ENCODE measurements around the gene MFSD6. TPM values are rescaled to one million over a fixed set of nuclear protein-coding genes. Genes with fewer than 3 reads are reported as not detected.

The MFSD6 gene
- polyA plus RNA-seq, 1 donor from 2014 or later = 10.4 TPM

DNA sequence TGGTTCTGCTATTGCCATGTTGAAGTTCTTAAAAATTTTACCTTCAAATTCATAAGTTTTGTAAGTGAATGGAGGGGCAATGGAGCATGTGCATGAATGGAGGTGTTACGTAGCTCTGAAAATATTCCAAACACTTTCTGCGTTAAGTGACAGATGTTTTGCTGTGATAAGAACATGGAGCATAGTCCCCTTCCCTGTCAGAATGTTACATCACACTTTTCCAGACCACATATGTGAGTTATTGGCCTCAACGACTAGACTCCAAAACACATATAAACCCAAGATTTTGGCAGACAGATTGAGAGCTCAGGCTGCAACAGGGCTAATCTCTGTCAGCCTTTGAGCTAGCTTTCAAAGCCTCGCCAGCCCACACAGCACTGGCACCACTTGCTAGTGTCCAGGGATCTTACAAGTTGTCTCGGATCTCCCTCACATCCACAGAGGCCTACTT lies 27.2 kb upstream of the MFSD6 start:
- no peaks in the 10 kb centered on the region for H3K36me3 Mint-ChIP-seq
- H3K27me3 Mint-ChIP-seq = peaks cover 3% of the 10 kb centered on the region

DNA sequence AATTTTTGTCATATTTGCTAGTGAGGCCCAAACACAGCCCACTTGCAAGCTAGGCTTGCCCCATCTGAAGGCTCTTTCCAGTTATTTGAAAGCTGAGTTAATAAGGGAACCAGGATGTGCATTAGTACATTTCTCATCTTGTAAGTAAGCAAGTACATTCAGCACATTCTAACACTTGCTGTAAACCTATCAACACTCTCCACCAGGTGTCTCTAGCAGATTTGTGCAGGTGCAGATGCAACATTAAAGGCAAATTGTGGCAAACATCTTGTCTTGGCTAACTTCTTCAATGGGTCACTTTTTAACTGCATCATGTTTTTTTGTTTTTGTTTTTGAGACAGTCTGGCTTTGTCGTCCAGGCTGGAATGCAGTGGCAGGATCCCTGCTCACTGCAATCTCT lies 25.3 kb upstream of the MFSD6 start:
- Mint-ChIP-seq H3K4me3 (no peak overlapping the region), H3K27me3 (peaks cover 3% of the 10 kb centered on the region), H3K9me3 (peaks cover 0 to 2% (median 0%) of the 10 kb centered on the region in 3 donors), H3K27ac (no peak overlapping the region), H3K4me1 (no peaks in the 10 kb centered on the region), H3K36me3 (no peaks in the 10 kb centered on the region)

More for the DNA sequence above, 27.2 kb upstream of the MFSD6 start:
- H3K4me1 Mint-ChIP-seq = no peaks in the 10 kb centered on the region
- no peak overlapping the region for H3K4me3 Mint-ChIP-seq
- H3K9me3 Mint-ChIP-seq = no peaks in the 10 kb centered on the region
- H3K27ac Mint-ChIP-seq = no peak overlapping the region

DNA sequence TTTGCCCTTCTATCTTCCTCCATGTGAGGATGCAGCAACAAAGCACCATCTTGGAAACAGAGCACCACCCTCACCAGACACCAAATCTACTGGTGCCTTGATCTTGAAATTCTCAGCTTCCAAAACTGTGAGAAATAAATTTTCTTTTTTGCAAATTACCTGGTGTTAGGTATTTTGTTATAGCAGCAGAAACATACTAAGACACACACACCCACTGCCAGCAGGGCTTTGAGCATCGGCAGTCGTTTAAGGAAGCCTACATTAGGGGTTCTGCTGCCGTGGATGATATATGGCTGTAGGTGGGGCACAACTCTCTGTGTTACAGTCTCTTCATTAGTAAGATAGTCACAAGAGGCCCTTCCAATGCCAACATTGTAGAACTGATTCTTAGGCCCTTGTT lies 20.7 kb upstream of the MFSD6 start:
- no peak overlapping the region for H3K4me3 Mint-ChIP-seq
- H3K4me1 Mint-ChIP-seq = no peaks in the 10 kb centered on the region
- no peak overlapping the region for H3K27ac Mint-ChIP-seq
- peaks cover 0 to 2% (median 0%) of the 10 kb centered on the region in 3 donors for H3K9me3 Mint-ChIP-seq
- H3K36me3 Mint-ChIP-seq = no peaks in the 10 kb centered on the region
- H3K27me3 Mint-ChIP-seq = peaks cover 4% of the 10 kb centered on the region

DNA sequence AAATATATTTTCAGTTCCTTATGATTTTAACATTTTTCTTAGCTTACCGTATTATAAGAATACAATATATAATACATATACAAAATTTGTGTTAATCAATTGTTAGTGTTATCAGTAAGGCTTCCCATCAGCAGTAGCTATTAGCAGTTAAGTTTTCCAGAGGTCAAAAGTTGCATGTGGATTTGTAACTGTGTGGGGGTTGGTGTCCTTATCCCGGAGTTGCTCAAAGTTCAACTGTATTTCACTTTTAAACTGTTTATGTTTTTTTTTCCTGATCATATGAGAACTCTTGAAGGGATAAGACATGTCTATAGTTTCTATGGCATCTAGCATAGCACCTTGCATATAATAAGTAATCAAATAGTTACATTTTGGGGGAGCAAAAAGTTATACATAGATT lies 11.9 kb upstream of the MFSD6 start:
- no peaks in the 10 kb centered on the region for H3K9me3 Mint-ChIP-seq
- H3K4me1 Mint-ChIP-seq = no peaks in the 10 kb centered on the region
- no peak overlapping the region for H3K4me3 Mint-ChIP-seq
- peaks cover 3% of the 10 kb centered on the region for H3K27me3 Mint-ChIP-seq
- no peaks in the 10 kb centered on the region for H3K36me3 Mint-ChIP-seq
- no peak overlapping the region for H3K27ac Mint-ChIP-seq

DNA sequence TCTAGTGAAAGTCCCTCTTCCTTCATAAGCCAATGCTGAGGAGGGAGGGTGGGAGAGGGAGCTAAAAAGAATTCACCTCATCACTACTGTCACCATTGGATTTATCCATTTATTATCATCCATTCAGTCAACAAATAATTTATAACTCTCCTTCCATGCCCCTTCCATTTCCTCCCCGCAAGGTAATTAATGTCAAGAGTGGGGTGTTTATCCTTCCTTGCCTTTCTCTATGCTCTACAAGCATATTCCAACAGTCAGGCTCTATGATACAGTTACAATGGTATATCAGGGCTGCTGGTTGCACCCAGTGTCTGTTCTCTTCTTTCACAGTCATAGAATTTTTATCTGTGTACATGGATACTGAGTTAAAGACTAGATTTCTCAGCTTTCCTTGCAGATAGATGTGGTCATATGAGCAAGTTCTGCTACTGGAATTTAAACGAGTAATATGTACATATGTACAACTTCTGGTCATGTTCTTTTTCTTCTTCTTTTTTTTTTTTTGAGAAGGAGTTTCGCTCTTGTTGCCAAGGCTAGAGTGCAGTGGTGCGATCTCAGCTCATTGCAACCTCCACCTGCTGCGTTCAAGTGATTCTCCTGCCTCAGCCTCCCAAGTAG lies 5.1 kb upstream of the MFSD6 start:
- H3K4me1 Mint-ChIP-seq = peaks cover 0 to 6% (median 0%) of the 10 kb centered on the region in 3 donors
- H3K9me3 Mint-ChIP-seq = no peaks in the 10 kb centered on the region
- H3K4me3 Mint-ChIP-seq = no peak overlapping the region
- no peak overlapping the region for H3K27ac Mint-ChIP-seq
- no peaks in the 10 kb centered on the region for H3K27me3 Mint-ChIP-seq
- H3K36me3 Mint-ChIP-seq = no peaks in the 10 kb centered on the region

DNA sequence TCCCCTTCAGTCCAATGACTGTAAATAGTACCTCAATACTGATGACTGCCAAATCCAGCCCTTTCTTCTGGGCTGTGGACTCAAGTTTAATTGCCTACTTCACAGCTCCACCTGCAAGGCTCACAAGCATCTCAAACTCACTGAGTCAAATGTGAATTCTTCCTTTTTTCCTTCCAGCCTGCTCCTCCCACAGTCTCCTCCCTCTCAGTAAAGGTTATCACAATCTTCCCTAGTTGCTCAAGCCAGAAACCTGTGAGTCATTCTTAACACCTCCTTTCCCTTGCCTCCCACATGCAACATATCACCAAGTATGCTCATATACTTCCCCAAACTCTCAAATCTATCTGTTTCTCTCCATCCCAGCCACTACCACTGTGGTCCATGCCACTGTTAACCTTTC lies 3.7 kb upstream of the MFSD6 start:
- no peak overlapping the region for H3K27ac Mint-ChIP-seq
- no peaks in the 10 kb centered on the region for H3K27me3 Mint-ChIP-seq
- H3K4me3 Mint-ChIP-seq = no peak overlapping the region
- H3K36me3 Mint-ChIP-seq = no peaks in the 10 kb centered on the region
- H3K4me1 Mint-ChIP-seq = peaks cover 0 to 11% (median 7%) of the 10 kb centered on the region in 3 donors
- H3K9me3 Mint-ChIP-seq = no peaks in the 10 kb centered on the region

DNA sequence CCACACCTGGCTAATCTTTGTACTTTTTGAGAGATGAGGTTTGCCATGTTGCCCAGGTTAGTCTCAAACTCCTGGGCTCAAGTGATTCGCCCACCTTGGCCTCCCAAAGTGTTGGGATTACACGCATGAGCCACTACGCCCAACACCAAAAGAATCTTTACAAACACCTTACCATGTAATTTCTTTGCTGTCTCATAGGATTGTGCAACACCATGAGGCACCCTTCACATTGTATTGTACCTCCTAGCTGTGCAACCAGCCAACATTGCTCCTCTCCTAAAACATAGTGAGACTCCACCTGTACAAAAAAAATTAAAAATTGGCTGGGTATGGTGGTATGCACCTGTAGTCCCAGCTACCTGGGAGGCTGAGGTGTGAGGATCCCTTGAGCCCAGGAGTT lies 3.1 kb upstream of the MFSD6 start:
- Mint-ChIP-seq H3K36me3 (no peaks in the 10 kb centered on the region), H3K4me1 (peaks cover 0 to 16% (median 13%) of the 10 kb centered on the region in 3 donors), H3K9me3 (no peaks in the 10 kb centered on the region), H3K27me3 (no peaks in the 10 kb centered on the region), H3K27ac (no peak overlapping the region), H3K4me3 (no peak overlapping the region)

DNA sequence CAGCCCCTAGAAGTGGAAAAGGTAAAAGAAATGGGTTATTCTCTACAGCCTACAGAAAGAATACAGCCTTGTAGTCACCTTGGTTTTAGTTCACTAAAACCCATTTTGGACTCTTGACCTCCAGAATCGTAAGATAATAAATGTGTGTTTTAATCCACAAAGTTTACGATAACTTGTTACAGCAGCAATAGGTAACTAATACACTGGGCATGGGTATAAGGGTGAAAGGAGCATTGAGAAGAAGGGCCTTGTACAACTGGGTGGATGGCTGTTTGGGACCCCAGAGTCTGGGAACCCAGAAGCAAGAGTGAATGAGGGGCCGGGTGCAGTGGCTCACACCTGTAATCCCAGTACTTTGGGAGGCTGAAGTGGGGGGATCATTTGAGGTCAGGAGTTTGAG lies 2.2 kb upstream of the MFSD6 start:
- no peaks in the 10 kb centered on the region for H3K36me3 Mint-ChIP-seq
- H3K4me3 Mint-ChIP-seq = no peak overlapping the region
- no peaks in the 10 kb centered on the region for H3K27me3 Mint-ChIP-seq
- H3K9me3 Mint-ChIP-seq = no peaks in the 10 kb centered on the region
- H3K27ac Mint-ChIP-seq = no peak overlapping the region
- peaks cover 3 to 18% (median 17%) of the 10 kb centered on the region in 3 donors for H3K4me1 Mint-ChIP-seq

DNA sequence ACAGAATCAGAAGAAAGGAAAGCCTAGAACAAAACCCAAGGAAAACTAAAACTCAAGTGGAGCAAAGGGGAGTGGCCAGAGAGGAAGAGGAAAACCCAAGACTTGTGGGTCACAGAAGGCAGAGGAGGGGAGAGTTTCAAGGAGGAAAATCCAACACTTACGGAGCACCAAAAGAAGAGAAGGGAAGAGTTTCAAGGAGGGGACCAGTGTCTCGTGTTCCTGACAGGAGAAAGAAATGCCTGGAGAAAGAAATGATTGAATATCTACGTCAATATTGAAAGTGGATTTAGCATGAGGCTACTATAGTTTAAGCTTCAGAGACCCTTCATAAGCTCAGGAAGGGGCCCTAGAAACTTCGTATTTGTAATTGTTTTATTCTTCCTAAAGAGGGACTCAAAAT lies 1.4 kb upstream of the MFSD6 start:
- Mint-ChIP-seq H3K27me3 (no peaks in the 10 kb centered on the region), H3K36me3 (peaks cover 1% of the 10 kb centered on the region), H3K9me3 (no peaks in the 10 kb centered on the region), H3K4me3 (peak overlapping the region in 1 of 4 donors; percentile 88), H3K4me1 (peaks cover 3 to 22% (median 22%) of the 10 kb centered on the region in 3 donors), H3K27ac (peak overlapping the region in 1 of 3 donors; percentile 94)

DNA sequence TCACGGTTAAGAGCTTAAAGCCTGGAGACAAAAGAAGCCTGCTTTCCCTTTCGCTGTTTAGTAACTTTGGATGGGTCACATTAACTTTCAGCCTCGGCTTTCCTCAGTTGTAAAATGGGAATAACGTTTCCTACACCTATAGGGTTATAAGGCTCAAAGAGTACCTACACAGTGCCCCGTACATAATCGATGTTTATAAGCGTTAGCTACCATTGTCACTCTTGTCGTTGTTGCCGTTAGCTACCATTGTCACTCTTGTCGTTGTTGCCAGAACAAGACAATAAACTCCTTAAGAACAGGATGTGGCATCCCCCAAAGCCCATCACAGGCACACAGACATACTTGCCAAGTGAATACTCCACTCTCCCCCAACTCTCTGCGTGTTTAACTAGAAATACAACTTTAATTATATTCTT lies 901 bp upstream of the MFSD6 start:
- Mint-ChIP-seq H3K36me3 (peaks cover 5% of the 10 kb centered on the region), H3K27ac (peak overlapping the region in 1 of 3 donors; percentile 94), H3K4me1 (peaks cover 3 to 26% (median 25%) of the 10 kb centered on the region in 3 donors), H3K4me3 (peak overlapping the region in 3 of 4 donors; percentile 88 to 96 (median 94)), H3K9me3 (no peaks in the 10 kb centered on the region), H3K27me3 (no peaks in the 10 kb centered on the region)

DNA sequence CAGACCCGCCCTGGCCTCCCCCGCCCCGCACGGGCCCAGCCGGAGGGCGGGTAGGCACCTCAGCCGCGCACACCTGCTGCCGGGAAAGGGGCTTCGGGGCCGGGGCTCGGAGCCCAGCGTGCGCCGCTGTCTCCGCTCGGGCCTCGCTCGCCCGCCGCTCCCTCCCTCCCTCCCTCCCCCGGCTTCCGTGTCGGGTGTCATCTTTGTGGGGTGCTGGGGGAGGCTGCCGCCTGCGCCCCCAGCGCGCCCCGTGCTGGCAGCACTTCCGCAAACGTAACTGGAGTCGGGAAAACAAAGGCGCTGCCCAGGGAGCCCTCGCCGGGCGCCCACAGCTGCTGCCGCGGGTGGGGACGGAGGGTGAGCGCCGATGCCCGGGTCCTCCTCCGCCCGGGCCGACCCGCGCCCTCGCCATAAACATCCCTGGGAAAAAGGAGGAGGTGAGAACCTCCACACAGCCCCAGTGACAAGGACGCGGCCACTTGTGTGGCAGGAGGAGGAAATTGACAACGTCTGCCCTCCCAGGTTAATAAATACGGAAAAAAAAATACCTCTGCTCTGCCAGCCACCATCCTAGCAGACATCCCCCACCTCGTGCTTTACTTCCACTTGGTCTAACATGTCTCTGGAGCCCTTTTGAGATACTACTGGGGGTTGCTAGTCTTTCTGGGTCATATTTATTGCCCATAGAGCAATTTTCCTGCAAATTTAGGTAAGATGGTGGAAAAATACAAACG lies 550 bp downstream of the MFSD6 start:
- Mint-ChIP-seq H3K36me3 (peaks cover 5% of the 10 kb centered on the region), H3K4me3 (peak overlapping the region; percentile 87 to 94 (median 92)), H3K27ac (peak overlapping the region; percentile 65 to 96 (median 95)), H3K27me3 (no peaks in the 10 kb centered on the region), H3K9me3 (no peaks in the 10 kb centered on the region), H3K4me1 (peaks cover 7 to 37% (median 36%) of the 10 kb centered on the region in 3 donors)

DNA sequence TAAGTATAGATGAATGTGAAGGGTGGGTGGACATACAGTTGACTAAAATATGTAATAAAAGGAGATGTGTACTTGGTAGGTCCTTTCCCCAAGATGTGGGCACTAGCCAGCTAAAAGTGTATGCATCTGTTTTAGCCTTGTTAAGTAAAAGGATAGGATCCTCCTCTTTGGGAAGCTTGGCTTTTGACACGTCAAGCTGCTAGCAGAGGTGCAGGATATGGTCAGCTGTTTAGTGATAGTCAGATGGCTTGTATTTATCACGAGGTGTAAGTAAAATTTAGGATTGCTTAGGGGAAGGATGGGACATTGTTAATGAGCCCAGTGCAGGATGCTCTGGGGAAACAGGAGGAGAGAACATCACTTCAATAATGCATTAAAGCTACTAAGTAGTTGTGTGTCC lies 1.5 kb downstream of the MFSD6 start:
- Mint-ChIP-seq H3K27me3 (no peaks in the 10 kb centered on the region), H3K4me1 (peaks cover 10 to 40% (median 38%) of the 10 kb centered on the region in 3 donors), H3K9me3 (no peaks in the 10 kb centered on the region)

DNA sequence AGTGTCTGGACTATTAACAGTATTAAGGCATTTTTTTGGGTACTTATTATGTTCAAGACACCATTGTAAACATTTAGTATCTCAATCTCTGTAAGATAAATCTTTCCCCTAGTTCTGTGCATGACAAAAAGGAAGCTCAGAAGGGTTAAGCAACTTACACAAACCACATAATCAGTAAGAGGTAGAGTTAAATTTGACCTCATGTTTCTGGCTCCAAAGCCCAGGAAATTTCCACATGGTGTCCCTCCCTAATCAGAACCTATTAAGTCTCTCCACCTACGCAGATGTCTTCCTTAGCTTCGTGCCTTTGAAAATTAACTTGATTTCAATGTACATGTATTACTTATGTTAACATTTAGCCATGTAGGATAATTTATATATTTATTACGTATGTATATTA lies 2.0 kb downstream of the MFSD6 start:
- peaks cover 10 to 40% (median 38%) of the 10 kb centered on the region in 3 donors for H3K4me1 Mint-ChIP-seq
- peak overlapping the region; percentile 73 to 94 (median 90) for H3K4me3 Mint-ChIP-seq
- no peaks in the 10 kb centered on the region for H3K27me3 Mint-ChIP-seq
- H3K36me3 Mint-ChIP-seq = peaks cover 5% of the 10 kb centered on the region
- H3K9me3 Mint-ChIP-seq = no peaks in the 10 kb centered on the region
- peak overlapping the region in 2 of 3 donors; percentile 65 to 96 for H3K27ac Mint-ChIP-seq

More for the DNA sequence above, 1.5 kb downstream of the MFSD6 start:
- H3K27ac Mint-ChIP-seq = peak overlapping the region; percentile 65 to 96 (median 95)
- H3K36me3 Mint-ChIP-seq = peaks cover 5% of the 10 kb centered on the region
- peak overlapping the region; percentile 73 to 94 (median 90) for H3K4me3 Mint-ChIP-seq

DNA sequence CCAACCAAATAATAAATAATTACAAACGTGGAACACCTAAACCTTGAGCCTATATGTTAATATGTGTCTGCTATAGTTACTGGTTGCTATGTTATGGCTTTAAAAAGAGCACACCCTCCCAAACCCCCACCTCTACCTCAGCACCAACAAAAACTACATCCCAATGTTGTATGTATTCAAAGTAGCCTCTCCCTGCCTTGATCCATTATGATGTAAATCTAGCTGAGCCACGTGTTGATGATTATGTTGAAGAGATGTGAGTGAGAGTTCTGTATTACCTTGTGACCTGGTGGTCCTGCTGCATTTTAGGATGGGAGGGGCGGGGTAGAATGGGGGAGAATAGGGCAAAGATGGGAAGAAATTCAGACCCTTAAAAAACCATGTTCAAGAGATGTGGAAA lies 4.8 kb downstream of the MFSD6 start:
- Mint-ChIP-seq H3K4me1 (peaks cover 17 to 45% (median 42%) of the 10 kb centered on the region in 3 donors), H3K36me3 (peaks cover 5% of the 10 kb centered on the region), H3K27ac (no peak overlapping the region), H3K4me3 (no peak overlapping the region), H3K9me3 (no peaks in the 10 kb centered on the region), H3K27me3 (no peaks in the 10 kb centered on the region)

DNA sequence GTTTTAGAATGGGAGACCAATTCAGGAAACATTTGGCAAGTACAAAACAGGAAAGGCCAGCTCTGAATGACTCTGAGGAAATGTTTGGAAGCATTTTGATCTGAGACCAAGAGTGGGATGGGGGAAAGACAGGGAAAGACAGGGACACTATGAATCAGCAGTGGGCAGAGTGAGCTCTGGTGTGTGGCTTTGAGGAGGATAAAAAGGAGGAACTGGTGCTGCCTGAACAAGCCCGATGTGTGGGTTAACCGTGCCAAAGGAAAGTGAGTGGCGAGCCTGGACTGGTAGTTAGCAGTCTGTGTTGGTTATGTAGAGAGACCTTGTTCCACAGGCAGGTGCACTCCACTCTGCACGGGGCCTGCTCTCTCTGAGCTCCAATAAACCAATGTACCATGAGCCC lies 5.3 kb downstream of the MFSD6 start:
- Mint-ChIP-seq H3K4me3 (peak overlapping the region in 3 of 4 donors; percentile 46 to 78 (median 69)), H3K27me3 (no peaks in the 10 kb centered on the region), H3K9me3 (no peaks in the 10 kb centered on the region), H3K36me3 (peaks cover 5% of the 10 kb centered on the region), H3K27ac (no peak overlapping the region), H3K4me1 (peaks cover 17 to 45% (median 42%) of the 10 kb centered on the region in 3 donors)

Data from IgD-negative memory B cell (primary cell).